GM21529 (cell line): ENCODE measurements around the gene STON2.
A peak's percentile ranks its signal among the peaks of the same experiment; 100 is the strongest.

Source experiments
- ATAC-seq: cut with Tn5 transposase; IDR thresholded peaks from one replicate; pipeline ENCODE4 v1.9.1; 2021; ENCODE audit not compliant: unreplicated experiment

STON2 gene

DNA sequence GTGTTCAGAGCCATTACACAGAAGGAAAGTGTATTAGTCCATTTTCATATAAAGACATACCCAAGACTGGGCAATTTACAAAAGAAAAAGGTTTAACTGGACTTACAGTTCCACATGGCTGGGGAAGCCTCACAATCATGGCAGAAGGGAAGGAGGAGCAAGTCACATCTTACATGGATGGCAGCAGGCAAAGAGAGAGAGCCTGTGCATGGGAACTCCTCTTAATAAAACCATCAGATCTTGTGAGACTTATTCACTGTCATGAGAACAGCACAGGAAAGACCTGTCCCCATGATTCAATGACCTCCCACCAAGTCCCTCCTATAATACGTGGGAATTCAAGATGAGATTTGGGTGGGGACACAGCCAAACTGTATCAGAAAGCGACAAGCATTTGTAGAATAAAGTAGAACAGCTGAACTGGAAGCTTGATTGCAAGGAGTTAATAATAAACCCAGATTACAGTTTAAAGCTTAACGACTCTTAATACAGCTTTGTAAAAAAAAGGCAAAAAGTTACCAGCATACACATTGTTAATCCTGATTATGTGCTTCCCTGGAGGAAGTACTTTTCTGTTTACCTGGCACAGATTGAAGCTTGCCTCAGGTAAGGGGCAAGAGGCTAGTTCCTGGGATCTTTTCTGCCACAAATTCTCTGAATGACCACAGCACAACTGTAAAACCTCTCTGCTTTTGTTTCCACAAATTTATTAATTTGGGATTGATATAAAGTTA, 18.1 kb upstream of the STON2 start:
- no peak for ATAC-seq

- ATAC-seq, result no peak
These were observed 16.9 kb upstream of the STON2 start for GRCh38 chr14:81416981-81417380.

- no peak for ATAC-seq
These were observed 16.2 kb upstream of the STON2 start for GRCh38 chr14:81416194-81416952.

DNA sequence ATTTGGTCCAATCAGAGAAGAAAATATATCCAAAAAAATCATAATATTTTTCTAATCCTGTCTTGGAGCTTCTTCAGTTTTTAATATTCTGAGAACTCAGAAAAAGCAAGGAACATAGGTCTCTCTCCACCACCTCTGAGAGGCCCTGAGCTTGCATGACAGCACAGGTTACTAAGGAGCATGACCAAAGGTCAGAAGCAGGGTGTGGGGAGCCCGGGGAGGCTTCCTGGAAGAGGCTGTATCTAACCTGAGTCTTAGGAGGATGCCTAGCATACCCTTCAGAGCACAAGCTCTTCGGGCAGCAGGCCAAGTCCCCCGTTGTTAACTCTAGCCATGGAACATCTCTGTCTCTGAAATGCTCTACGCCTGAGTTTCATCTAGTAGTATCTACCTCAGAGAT, 15.7 kb upstream of the STON2 start:
- ATAC-seq, result no peak

GRCh38 chr14:81414123-81414522, 14.0 kb upstream of the STON2 start:
- ATAC-seq, result no peak

DNA sequence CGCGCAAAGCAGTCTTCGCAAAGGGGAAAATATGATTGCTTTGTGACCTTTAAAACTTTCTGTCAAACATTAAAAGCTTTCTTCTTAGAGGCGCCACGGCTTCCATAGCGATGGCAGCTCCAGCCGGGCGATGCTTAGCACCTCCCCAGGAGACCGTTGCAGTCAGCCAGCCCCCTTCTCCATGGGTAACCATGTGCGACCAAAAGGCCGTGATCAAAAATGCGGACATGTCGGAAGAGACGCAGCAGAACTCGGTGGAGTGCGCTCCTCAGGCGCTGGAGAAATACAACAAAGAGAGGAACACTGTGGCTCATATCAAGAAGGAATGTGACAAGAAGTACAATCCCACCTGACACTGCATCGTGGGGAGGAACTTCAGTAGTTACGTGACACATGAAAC, 12.7 kb upstream of the STON2 start:
- no peak for ATAC-seq

DNA sequence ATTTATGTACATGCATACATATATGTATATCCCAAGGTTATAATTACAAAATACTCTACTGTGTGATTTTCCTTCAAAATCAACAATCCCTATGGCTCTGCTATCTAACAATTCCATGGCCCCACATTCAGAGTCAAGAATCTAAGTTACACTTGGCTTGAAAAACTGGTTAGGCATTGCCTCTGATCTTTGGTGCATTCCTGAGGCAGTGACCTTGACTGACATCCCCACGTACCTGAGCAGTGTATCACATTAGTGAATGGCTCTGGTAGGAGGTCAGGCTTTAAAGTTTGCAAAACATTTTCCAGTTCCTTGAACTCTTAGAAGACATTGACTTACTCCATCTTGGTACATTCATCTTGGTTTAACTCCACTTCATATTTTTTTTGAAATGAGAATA, 8.5 kb upstream of the STON2 start:
- ATAC-seq, result no peak

- ATAC-seq, result no peak
These were observed 6.7 kb upstream of the STON2 start for GRCh38 chr14:81406863-81407262.

DNA sequence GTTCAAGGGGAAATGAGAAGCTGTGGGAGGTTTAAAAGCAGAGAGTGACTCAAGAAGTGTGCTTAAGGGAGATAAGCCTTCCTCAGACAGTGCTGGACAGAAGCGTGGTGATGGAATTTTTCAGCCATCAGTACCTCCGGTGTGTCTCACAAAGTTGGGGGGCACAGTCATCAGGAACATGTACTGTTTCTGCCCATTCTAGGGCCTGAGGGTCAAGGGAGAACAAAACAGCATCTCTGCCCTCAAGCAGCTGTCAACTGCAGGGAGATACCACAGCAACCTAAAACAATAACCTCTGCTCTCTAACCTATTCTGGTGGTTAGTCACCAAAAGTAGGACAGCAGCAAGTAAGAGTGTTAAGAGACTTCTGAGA, 2.0 kb upstream of the STON2 start:
- ATAC-seq, result peak; percentile 28

DNA sequence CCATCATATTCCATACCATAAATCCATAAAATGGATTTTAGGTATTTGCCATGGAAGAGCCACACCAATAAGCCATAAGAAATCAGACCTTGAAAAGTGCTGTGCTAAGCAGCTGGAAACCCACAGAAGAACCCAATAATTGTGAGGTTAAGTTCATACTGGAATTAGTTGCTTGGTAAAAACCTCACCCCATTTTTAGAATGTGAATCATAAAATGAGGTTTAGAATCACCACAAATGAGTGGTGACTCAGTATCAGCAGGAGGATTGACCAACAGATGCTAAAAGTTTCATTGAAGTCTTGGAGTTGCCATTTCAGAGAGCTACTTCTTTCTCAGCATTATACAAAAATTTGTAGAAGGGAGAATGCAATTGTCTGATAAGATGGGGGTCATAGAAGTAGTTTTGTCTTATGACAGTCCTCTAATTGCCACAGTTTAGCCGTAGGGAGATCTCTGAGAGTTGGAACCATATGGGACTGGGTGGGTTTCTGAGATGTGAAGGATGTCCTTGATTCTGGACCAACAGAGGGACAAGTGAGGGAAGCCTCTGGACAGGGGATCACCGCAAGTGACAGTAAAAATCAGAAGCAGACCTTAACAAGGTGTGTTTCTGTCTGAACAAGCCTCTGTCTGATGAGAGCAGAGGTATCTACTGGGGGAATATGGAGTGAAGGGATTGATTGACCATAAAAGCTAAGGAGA, 1.4 kb upstream of the STON2 start:
- ATAC-seq, result peak; percentile 56

- ATAC-seq, result no peak
These were observed 728 bp upstream of the STON2 start for GRCh38 chr14:81400852-81401251.

DNA sequence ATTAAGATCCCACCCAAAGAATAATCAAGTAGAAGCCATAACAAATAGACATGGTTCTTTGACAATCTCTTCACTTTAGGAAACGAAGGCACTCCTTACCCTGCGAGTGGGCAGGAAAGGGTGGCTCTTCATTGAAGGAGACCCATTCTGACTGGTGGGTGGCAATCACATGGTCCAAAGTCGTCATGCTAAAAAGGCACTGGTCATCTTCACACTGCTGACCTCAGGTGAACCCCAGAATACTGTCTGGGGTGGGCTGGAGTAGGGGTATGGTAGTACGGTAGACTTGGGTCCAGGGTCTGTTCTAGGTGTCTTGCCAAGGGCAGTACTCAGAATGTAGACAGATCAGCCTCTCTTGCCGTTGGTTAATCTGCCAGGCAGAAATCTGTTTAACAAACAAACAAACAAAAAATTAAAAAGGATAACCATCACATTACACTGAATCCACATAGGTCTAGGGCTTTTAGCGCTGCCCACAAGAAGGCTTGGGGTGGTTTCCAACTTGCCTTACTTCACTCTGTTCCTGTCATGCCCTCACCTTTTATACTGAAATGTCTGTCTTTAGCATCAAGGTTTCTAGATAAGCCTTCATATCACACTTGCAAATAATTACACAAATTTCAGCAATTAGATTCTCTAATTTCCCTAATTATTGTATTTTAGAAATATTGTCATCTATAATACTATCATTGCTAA, 1.8 kb downstream of the STON2 start:
- no peak for ATAC-seq

GRCh38 chr14:81396113-81396512, 4.0 kb downstream of the STON2 start:
- no peak for ATAC-seq

DNA sequence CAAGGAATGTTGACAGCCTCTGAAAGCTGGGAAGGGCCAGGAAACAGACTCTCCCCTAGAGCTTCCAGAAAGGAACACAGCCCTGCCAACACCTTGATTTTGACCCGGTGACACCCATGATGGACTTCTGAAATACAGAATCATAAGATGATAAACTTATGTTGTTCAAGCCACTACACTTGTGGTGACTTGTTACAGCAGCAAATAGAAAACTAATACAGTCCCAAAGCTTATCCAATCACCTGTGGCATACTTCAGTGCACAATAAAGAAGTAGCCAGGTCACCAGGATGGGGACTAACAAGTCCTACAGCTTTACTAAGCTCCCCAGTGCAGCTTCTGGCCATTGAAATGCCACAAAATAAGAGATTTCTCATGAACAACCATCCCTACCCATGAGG, 5.4 kb downstream of the STON2 start:
- no peak for ATAC-seq

GRCh38 chr14:81392976-81393643, 7.0 kb downstream of the STON2 start:
- no peak for ATAC-seq

DNA sequence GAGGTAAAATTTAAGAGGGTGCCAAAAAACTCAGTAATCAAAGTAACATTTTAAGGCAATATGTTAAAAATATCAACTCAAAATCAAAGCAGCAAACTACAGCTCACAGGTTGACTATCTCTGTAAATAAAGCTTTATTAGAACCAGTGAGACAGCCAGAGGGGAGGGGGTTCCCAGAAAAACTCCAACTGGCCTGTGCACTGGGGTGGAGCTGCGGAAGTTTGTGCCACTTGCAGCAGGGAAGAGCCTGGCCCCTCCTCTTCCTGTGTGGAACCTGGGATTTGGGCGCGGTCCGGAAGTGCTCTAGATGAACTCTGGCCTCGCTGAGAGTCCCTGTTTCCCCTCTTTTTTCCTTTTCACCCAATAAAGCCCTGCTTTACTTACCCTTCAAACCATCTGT, 8.1 kb downstream of the STON2 start:
- no peak for ATAC-seq

GRCh38 chr14:81390696-81391095, 9.4 kb downstream of the STON2 start:
- ATAC-seq, result no peak

- ATAC-seq, result no peak
These were observed 11.8 kb downstream of the STON2 start for GRCh38 chr14:81388336-81388735.

- ATAC-seq, result no peak
These were observed 13.8 kb downstream of the STON2 start for GRCh38 chr14:81386290-81386745.

GRCh38 chr14:81385886-81386285, 14.2 kb downstream of the STON2 start:
- ATAC-seq, result no peak

GRCh38 chr14:81385419-81385818, 14.7 kb downstream of the STON2 start:
- ATAC-seq, result no peak
